Stimulated activated naive CD4-positive, alpha-beta T cell treated with Interleukin-2 at 50 U/mL for 16 hours (primary cell): Measurements from ENCODE around the gene ZDHHC24.

ENCODE experiments used
- DNase-seq: peaks from one replicate; lab custom pipeline; 2025; lab: John Stamatoyannopoulos, UW

Gene ZDHHC24

DNA sequence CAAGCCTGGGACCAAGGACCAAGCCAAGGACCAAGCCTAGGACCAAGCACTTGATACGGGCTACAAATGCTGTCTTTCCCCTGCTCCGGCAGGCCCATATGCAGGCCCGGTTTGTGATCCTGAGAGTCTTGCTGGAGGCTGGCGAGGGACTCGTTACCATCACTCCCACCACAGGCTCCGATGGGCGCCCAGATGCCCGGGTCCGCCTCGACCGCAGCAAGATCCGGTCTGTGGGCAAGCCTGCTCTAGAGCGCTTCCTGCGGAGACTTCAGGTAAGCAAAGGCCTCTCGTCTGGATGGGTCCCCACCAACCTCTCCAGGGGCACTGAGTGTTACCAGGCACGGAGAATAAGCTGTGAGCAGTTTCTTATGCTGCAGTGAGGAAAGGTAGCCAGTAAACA is 48.6 kb downstream of the ZDHHC24 start:
- DNase-seq: no peak

DNA sequence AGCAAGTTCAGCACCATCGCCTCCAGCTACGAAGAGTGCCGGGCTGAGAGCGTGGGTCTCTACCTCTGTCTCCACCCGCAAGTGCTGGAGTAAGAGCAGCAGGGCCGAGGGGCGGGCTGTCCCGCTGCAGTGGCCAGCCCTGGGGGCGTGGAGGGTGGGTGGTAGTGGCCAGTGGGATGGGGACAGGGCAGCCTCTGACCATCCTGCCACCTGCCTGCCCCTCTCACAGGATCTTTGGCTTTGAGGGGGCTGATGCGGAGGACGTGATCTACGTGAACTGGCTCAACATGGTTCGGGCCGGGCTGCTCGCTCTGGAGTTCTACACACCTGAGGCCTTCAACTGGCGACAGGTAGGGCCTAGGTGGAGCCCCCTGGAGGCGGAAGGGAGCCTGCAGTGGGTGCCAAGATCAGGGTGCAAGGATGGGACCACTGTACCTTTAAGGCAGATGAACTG is 50.4 kb downstream of the ZDHHC24 start:
- no peak for DNase-seq

DNA sequence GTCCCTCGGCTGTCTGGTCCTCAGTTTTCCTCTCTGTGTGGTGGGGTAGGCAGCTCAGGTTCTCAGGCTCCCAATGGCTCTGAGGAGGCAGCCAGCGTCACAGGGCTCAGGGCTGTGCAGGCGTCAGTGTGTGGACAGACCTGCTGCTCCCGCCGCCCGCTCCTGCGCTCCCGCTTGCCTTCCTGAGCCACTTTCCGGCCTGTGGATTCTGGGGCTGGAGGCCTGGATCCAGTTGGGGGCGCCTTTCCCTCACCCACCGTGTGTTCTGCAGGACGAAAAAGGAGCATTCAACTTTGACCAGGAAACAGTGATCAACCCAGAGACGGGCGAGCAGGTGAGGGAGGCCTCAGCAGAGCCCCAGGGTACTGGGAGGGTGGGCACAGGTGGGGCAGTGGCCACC is 50.9 kb downstream of the ZDHHC24 start:
- no peak for DNase-seq

DNA sequence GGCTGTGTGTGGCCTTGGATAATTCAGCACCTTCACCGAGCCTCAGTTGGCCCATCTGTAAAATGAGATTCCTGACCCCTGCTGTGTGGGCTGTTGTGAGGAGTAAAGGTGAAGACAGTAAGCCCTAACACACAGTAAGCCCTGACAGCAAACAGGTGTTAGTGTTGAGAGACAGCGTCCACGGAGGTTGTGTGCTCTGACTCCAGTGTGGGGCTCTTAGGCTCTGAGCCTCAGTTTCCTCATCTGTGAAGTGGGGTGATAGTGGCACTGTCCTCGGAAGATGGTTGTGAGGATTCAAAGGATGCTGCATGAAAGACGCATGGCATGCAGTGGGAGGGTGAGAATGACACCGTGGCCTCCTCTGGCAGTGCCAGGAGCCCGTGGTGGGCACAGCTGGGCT is 51.4 kb downstream of the ZDHHC24 start:
- DNase-seq: no peak

DNA sequence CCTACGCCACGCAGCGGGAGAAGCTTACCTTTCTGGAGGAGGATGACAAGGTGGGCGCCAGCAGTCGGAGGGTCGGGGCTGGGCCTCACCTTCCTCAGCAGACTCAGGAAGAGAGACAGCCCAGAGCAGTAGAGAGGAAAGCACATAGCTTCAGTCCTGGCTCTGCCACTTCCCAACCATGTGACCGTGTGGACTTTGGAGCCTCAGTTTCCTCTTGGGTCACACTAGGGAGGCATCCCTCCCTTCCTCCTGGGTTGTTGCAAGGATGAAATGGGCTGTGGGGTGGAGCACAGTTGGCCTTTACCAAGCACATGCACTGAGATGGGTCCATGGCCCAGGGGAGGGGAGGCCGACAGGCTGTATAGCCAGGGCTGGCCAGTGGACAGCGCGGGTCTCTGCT is 52.7 kb downstream of the ZDHHC24 start:
- DNase-seq: no peak

DNA sequence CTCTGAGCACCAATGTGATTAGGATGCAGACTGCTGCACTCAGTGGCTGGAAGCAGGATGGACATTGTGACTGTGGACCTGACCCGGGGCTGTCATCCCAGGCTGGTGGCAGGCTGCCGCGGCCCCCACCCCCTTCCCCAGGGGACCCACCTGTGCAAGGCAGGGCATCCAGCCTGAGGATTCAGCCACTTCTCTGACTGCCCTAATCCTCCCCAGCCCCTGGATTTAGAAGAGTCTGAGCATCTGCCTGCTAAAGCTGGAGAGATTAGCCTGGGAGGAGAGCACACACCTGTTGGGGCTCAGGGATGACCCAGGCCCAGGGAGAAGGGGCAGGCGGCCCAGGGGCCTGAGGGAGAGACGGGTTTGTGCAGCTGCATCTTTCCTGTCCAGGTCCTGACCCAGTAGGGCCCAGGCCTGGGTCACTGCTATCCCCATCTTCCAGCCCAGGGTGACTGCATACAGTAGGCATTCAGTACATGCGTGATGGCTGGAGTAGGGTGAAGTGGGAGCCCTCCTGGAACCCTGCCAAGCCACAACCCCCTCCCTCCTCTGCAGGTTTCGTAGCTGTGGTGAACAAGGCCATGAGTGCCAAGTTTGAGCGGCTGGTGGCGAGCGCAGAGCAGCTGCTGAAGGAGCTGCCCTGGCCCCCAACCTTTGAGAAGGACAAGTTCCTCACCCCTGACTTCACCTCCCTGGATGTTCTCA is 53.5 kb downstream of the ZDHHC24 start:
- DNase-seq: no peak

DNA sequence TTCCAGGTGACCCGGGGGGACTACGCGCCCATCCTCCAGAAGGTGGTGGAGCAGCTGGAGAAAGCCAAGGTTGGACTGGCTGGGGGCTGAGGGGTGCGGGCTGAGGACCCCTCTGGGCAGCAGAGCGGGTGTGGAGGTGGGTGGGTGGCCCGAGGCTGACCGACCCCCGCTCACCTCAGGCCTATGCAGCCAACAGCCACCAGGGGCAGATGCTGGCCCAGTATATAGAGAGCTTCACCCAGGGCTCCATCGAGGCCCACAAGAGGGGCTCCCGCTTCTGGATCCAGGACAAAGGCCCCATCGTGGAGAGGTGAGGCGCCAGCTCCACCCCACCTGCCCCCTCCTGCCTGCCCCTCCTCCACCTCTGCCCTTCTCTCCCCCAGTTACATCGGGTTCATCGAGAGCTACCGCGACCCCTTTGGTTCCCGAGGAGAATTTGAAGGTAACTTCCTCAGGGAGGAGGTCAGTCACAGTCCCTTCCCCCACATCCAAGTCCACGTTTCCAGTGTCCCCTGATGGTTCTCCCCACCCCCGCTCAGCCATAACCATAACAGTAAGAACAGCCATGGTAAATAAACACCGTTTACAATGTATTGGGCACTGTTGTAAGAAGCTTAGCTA is 54.4 kb downstream of the ZDHHC24 start:
- no peak for DNase-seq

DNA sequence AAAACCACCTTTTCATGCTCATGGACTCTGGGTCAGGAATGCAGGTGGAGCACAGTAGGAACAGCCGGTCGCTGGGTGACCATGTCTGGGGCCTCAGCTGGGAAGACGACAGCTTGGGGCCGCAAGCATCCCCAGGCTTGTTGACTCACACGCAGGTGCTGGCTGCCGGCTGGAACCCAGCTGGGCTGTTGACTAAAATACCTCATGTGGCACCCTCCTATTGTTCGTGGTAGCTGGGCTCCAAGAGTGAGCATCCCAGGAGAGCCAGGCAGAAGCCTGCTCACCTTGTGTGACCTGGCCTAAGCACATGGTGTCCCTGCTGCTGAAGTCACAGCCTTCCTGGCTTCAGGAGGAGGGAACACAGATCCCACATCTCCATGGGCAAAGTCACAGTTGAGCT is 56.2 kb downstream of the ZDHHC24 start:
- DNase-seq: no peak

DNA sequence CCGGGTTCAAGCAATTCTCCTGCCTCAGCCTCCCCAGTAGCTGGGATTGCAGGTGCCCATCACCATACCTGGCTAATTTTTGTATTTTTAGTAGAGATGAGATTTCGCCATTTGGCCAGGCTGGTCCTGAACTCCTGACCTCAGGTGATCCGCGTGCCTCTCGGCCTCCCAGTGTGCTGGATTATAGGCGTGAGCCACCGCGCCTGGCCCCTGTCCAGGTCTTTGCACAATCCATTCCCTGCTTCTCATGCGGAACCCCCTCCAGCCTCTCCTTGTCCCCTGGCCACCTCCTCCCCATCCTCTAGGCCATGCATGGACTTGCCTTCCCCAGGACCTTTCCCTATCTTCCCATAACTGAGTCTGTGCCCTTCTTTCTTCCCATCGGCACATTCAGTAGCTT is 56.9 kb downstream of the ZDHHC24 start:
- DNase-seq: no peak

DNA sequence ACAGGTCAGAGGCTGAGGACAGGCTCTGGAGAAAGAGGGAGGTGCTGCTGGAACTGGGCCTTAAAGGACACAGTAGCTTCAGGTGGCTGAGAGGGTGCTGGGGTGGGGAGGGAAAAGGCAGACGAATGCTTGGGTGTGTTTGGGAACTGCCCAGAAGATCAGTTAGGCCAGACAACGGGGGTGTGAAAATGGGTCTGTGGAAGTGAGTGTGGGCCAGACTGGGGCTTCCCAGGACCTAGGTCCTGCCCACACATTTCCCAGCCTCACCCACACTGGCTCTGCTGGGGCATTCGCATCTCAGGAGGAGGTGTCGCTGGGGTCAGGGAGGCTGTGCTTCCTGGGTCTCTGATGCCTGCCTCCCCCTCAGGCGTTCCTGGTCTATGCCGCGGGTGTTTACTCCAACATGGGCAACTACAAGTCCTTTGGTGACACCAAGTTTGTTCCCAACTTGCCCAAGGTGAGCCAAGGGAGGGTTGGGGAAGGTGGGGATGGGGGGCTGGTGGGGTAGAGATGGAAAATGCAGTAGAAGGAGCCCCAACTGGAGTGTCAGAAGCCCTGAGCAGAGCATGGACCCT is 61.0 kb downstream of the ZDHHC24 start:
- DNase-seq: no peak

DNA sequence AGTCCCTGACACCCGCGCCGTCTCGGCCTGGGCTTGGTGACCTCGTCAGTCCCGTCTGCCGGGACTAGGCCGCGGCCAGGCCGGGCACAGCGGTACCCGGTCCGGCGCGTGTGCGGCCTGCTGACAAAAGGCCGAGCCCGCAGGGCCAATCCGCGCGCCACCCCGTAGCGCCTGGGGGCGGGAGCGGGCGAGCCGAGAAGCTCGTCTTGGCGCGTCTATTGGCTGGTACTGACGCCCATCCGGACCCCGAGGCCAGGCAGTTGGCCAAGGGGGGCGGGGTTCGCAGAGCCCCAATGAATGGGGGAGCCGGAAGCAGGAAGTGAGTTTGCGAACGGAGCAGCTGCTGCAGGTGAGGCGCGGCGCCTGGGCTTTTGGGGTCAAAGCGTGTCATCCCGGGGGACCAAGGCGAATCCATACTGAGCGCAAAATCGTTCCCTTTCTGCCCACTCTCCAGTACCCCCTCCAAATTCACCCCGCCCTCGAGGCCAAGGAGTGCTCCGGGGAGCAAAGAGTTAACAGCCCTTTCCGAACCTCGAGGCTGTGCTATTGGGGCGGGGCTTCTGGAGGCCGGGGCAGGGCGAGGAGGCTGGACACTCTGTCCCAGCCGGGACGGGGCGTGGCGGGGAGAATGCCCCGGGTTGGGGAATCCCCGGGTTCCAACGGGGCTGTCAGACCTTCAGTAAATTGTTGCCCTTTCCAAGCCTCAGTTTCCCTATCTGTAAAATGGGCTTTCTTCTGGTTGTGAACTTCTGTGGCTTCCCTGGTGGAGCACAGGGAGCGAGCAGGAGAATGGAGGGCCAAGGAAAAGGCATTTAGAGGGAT is 65.5 kb downstream of the ZDHHC24 start, which contains the start of gene DPP3:
TSS of gene DPP3 (plus strand) at position 318 of the 822 bp plus-strand sequence. CDS start 1,767 bp downstream, outside the sequence.
- peak; percentile 96 for DNase-seq

DNA sequence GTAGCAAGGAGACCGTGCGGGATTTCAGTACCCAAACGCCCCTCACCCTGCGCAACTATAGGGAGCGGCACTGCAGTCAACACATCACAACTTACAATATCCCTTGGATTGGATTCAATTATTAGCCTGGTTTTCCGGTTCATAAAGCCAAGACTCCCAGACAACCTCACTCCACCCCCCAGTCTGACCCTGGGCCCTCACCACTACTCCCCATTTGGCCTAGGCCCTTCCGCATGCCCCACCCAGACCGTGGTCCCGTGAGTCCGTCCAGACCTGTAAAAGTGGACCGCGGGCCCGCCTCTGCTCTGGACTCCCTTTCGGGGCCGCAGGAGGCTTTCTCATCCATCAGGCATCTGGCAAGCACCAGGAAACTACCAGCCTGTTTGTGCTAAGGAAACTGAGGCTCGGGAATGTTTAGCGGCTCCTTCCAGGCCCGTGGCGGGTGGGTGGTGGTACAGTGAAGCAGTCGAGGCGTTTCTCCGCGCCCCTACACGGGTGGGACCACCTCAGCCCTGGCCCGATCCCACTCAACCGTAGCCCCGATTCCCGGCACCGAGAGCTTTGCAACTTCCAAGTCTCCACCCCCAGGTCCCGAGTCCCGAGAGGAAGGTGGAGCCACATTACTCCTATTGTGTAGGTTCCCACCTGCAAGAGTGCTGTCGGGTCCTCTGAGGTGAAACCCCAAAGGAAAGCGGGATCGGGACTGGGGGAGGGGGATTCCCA is 66.3 kb downstream of the ZDHHC24 start:
- DNase-seq: no peak

DNA sequence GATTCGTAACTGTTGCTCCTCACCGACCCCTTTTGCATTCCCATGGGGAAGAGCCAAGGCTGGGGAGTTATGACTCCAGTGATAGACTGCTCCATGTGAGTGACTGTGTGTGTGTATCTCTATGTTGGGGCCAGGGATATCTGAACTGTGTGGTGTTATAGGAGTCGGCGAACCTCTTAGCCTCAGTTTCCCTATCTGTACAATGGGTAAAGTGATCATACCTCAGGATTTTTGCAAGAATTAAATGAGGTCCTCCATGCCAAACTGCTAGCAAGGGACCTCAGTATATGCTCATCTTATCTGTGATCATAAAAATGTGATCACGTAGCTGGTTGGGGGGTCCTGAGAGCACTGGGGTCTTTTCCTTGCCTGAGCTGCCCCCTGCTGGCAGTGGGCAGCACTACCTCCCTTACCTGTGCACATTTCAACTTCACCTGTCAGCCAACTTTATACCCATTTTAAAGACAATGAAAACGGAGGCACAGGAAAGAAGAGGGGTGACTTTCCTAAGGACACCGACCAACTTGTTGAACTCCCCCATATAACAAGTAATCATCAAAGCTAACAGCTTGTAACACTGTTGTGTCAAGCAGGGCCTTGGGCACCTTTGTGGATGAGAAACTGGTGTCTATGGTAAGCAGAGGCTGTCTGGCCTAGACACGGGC is 67.0 kb downstream of the ZDHHC24 start:
- DNase-seq: no peak

DNA sequence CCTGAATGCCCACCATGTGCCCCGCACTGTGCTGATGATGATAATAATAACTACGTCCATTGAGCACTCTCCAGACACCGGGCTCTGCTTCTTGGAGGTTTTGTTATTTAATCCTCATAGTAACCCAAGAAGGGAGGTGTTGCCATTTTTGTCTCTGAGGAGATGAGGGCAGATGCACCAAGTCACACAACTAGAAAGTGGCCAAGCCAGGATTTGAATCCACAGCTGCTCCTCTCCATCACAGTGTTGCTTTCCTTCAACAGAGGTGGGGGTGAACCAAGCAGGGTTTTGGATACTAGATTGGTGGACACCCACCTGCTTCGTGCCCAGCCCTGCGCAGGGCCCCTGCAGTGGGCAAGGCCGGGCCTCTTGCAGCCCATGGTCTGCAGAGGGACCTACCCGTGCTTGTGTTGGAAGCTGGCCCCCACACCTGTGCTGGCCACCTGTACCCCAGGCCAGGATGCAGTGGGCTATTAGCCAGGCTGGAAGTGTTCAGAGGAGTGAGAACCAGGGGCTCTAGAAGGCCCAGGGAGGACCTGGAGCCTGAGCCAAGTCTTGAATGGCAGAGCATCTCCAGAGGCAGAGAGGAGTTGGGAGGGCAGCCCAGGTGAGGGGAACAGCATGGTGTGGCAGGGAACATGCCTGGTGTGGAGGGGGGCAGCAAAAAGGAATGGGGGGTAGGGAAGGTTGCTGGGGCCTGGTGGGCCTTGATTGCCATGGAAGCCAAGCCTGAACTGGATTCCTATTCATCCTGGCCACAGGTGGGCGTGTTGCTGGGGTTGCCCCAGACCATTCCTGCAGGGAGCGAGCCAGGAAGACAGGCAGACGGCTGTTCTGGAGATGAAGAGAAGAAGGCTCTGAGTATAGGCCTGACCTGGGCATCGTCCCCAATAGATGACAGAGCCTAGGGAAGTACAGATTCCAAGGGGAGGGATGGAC is 68.3 kb downstream of the ZDHHC24 start:
- no peak for DNase-seq

DNA sequence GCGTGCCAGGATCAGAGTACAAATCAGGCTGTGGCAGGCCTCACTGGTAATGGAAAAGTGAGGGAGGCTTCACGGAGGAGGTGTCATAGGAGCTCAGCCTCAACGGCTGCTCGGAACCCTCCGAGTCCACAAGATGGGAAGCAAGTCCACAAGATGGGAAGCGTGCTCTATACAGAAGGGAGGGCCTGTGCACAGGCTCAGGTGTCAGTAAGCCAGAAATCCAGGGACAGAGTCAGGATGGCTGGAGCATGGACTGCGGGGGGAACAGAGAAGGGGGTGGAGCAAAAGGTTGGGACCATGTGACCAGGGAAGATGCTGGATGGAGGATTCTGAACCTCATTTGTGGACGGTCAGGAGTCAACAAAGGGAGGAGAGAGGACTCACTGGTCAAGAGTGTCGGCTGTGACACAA is 69.0 kb downstream of the ZDHHC24 start:
- DNase-seq: no peak

DNA sequence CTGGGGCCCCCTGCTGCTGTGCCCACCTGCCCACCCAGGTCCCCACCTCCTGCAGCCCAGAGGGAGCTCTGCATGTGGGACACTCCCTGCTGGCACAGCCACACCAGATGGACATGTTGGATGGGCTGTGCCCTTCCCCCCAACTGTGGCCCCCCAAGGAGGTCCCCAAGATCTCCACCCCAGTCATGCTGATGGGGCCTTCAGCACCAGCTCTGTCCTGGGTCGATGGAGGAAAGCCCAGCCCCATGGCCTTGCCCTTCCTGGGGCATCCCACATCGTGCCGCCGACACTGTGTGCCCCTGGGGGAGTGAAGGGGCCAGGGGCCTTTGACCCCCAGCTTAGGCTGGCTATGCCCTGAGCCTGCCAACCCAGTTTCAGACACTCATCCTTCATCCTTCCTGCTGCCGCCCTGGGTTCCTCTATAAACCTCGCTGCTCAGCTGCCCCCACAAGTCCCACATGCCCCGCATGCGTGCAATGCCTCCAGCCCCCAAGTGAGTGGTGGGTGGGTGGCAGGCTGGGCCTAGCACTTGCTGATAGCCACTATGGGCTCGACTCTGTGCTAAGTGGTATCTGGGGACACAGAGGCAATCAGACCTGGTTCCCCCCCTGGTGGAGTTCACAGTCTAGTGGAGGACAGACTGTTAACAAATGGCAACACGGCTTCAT is 69.5 kb downstream of the ZDHHC24 start:
- DNase-seq: no peak

DNA sequence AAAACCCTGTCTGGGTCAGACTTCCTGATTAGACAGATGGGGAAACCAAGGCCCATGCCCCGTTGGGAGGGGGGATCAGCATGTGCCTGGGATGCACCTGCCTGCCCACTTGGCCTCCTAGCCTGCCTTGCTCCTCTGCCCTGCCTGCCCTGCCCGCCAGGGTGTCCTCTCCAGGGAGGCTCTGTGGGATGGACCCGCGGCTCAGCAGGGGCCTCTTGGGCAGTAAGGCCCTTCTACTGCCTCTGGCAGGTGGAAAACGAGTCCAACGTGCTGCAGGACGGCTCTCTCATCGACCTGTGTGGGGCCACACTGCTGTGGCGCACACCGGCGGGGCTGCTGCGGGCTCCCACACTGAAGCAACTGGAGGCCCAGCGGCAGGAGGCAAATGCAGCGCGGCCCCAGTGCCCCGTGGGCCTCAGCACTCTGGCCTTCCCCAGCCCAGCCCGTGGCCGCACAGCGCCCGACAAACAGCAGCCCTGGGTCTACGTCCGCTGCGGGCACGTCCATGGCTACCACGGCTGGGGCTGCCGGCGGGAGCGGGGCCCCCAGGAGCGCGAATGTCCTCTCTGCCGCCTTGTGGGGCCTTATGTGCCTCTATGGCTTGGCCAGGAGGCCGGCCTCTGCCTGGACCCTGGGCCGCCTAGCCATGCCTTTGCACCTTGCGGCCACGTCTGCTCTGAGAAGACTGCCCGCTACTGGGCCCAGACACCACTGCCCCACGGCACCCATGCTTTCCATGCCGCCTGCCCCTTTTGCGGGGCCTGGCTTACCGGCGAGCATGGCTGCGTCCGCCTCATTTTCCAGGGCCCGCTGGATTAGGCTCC is 70.3 kb downstream of the ZDHHC24 start:
- DNase-seq: no peak

DNA sequence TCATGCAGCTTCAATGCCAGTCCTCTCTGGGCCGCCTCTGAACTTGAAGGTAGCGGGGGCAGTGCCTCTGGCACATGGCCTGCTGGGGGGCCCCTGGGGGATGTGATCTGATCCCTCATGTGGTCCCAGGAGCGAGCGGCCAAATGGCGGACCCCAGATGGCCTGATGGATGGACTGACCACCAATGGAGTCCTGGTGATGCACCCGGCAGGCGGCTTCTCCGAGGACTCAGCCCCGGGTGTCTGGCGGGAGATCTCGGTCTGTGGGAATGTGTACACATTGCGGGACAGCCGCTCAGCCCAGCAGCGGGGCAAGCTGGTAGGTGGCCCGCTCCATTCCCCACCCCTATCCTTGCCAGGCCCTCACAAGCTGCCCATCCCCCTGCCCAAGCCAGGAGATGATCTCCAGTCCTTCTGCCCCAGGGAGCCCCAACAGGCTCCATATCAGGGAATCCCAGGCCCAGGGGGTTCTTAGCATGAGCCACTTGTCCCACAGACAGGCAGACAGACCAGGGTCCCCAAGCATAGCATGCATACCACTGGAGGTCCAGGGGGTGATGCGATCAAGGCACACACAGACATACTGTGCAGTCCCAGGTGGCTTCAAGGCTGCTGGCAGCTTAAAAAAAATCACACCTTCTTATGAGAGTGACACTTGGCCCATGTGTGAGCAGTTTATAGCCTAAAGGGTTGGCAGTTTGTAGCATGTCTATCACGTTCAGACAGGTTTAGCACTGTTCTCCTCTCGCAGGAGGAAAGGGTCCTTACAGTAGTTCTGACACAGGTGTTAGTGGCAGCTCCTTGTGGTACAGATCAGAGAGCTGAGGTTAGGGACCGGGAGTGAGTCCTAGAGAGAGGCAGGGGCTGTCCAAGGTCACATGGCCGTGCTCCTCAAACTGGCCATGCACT is 72.0 kb downstream of the ZDHHC24 start:
- DNase-seq: no peak
